Stimulated activated naive CD4-positive, alpha-beta T cell (primary cell): Measurements from ENCODE around the gene KIAA1328.
"Not testable (repeated sequence)": the region's sequence is repeated elsewhere in the genome, so short reads cannot be mapped to it uniquely, and the experiment has no call there.

Experiments used
- DNase-seq, 6 experiments: peaks; one replicate each; lab custom pipeline; 2025; lab: John Stamatoyannopoulos, UW

The KIAA1328 gene

DNA sequence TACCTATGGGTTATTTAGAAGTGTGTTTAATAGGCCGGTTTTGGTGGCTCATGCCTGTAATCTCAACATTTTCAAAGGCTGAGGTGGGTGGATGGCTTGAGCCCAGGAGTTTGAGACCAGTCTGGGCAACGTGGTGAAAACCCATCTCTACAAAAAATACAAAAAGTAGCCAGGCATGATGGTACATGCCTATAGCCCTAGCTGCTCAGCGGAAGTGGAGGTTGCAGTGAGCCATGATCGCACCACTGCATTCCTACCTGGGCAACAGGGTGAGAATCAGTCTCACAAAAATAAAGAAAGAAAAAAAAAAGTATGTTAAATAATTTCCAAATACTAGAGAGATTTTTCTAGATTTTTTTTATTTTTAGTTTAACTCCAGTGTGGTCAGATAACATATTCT lies 316.0 kb downstream of the KIAA1328 start:
- no peak for DNase-seq

DNA sequence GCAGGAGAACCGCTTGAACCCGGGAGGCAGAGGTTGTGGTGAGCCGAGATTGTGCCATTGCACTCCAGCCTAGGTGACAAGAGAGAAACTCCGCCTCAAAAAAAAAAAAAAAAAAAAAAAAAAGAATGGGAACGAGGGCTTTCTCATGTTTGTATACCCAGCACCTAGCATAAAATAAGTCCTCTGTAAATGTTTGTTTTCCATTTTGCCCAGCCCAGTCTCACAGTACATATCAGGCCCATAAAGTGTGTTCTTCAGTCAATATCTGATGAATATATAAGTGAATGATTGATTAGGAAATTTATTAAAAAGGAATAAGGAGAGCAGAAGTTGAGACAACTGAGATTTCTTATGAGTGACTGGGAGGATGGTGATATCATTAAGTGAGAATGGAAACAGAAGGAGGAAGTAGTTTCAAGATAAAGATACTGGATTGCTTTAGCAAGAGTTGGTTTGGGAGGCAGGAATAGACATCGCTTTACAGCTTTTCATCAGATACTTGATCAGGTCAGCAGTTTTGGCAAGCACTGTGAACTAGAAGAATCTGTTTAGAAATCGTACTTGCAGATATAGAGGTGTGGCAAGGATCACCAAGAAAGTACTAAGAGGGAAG lies 327.5 kb downstream of the KIAA1328 start:
- DNase-seq = no peak

DNA sequence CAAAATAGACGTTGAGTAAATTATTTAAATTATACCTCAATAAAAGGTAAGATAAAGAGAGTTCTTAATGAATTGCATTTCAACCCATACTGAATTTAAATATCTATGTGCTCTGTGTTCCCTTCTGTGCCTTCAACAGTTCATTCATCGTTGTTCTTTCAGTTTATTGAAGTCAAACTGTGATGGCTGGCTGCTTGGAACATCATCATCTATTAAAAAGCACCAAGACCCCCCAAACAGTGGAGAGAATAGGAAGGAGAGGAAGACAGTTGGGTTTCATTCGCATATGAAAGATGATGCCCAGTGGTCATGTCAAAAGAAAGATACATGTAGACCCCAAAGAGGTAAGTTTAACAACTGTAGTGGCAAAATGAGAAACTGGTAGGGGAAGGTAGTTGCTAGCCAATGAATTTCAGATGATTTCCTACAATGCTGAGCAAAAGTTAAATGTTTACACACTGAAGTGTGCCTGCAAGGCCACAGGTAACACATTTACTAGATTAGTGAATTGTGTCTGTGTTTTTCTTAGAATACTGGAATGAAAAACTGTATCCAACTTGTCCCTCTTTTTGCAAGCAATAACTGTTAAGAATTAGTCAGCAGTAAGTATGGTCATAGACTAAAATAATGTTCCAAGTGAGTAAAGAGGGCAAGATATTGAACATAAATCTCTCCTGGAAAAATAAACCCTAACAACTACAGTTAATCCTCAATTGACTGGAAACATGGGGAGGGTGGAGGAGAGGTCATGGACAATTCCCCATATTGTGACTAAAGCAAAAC lies 331.3 kb downstream of the KIAA1328 start:
- DNase-seq = no peak

DNA sequence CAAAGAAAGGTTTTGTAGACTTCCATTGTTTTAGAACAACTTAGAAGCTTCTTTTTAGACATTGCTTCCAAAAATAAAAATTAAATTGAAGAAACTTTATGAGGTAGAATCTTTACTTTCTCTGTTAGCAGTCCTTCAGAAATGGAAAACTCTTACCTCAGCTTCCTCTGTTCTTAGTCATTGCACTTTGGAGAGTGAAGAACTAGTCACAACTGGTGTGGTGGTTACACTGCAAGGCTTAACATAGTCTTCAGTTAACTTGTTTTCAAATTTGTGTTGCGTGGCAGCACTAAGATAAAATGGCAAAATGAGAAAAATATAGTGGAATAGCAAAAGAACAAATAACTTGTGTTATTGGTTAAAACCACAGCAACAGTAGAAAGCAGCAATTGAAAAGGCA lies 332.6 kb downstream of the KIAA1328 start:
- no peak for DNase-seq

DNA sequence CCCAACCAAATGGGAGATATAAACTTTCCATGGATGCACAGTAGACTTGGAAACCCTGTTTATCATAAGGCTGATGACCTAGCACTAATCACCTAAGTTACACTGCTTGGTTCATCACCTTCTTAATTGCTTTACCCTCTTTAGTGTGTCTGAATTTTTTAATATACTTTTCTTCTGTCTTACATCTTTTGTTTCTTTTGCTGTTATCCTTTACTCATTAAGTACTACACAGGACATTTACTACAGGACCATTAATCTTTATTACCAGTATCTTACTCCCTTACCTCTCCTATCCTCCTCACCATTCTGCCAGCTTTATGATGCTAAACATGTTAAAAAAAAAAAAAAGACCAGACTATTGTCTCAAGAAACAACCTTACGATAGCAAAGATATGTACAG lies 333.6 kb downstream of the KIAA1328 start:
- DNase-seq = no peak

DNA sequence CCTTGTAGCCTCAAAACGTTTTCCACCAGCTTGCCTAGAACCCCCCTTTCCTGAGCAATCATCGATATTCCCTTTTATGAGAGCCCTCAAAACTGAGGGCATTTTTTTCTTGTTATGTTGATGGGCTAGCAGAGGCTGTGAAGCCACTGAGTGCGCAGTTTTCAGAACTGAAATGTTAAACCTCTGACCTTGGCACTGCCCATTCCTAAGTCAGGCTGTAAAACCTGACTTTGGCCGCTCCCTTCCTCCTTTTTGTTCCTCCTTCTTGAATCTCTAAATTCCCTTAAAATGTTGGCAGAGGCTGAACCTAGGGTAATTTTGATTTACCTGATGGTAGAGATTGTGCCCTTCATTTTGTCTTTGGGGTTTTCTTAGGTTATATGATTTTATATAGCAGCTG lies 334.2 kb downstream of the KIAA1328 start:
- DNase-seq = no peak

DNA sequence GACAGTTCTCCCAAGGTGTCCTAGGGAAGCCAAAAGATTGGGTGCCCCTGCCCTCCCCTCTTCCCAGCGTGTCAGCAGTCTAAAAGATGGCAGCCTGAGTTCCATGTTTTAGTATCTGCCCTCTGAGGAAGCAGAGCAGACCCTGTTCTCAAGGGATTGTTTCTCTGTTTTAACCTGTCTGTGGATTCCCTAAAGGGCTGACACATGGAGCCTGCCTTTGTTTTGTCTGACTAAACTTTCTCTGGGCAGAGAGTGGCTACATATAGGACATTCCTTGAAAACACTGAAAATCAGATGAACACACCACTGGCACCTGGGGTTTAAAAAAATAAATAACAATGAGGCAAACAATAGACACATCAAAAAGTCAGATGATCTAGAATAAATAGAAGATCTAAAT lies 337.6 kb downstream of the KIAA1328 start:
- no peak for DNase-seq

DNA sequence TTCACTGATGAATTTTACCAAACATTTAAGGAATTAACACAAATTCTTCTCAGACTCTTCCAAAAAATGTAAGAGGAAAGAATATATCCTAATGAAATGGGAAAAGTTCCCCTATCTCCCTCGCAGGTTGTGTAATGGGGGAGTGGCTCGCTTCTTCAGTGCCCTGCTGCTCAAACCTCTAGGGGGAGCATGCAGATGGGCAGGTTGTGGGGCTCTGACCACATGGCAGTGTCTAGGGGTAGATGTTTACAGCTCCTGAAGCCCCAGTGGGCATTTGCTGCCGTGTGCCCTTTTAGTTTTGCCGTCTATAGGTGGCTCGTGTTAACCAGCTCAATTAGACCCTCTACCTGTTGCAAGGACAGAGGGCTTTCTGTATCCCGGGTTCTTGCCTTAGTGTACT lies 338.0 kb downstream of the KIAA1328 start:
- not testable (repeated sequence) for DNase-seq

DNA sequence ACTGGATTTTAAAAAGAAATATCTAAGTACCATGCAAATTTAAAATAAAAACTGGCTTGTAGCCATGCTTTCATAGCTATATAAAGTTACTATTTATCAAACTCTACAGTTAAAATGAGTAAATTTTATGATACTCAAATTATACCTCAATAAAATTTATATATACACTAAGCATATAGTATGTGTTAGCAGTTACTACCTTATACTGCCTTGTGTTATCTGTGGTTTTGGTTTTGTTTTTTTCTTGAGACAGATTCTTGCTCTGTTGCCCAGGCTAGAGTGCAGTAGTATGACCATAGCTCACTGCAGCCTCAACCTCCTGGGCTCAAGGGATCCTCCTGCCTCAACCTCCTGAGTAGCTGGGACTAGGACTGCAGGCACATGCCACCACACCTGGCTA lies 342.1 kb downstream of the KIAA1328 start:
- DNase-seq = no peak

DNA sequence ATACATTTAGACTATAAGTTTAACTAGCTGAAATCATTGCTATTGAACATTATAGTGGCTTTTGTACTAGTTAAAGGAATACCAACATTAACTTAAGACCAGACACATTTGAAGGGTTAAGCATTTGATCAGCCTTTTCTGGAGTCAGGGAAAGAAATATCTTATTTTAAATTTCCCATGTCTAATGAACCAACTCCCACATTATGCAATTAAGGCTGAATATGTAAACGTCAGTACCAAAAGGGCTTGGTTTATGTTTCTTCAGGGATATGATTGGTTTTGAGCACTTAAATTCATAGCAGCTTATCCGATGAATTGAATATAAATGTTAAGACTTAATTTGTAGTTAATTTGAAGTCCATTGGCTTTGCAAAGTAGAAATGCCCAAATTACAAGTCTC lies 344.5 kb downstream of the KIAA1328 start:
- DNase-seq = no peak

DNA sequence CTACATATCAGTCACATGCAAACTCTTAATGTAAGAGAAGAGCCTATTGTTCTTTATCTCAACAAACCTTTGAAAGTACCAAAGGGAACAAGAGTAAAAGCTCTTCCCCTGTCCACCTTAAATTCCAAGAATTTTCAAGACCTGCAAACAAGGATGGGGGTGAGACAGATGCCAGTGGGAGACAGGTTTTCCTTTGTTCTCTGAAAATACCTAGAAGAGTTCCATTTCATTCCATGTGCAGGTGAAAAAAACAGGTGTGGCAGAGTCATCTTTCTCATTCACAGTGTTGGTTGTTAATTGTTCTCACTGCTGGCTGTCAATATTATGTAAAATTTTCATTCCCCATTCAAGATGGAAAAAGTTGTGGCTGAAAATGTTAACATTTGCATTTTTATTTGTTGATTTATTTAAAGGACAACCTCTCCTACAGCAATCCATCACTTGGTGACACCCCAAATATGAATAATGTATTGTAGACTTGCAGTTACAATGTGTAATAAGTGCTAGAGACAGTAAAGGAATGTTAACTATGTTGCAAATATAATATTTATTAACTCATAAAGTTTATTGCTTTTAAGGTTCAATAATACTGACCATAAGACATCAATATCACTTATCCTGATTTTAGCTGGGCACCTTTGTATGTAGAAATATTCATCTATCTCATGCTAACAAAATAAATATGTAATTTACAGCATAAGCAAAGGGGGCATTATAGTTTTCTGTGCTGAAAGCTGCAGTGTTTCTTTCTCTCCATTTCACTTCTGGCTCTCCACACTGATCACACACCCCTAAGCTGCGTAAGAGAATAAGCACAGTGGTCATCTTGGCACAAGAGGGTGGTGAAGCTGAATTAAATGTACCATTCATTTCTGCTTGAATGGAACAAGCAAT lies 347.0 kb downstream of the KIAA1328 start:
- DNase-seq = no peak

DNA sequence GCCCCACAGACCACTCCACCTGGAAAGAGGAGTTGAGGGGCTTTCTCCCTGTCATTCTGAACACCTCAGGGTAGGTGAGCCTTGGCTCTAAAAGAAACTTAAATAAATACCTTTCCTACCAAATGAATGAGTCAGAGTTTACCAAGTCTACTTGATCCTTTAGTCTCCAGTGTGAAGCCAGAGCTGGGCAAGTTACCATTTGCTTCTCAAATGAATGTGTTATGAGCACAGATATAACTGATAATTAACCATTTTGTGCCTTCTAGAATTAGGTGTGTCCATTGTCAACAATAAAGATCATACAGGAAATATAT lies 347.7 kb downstream of the KIAA1328 start:
- DNase-seq = no peak

DNA sequence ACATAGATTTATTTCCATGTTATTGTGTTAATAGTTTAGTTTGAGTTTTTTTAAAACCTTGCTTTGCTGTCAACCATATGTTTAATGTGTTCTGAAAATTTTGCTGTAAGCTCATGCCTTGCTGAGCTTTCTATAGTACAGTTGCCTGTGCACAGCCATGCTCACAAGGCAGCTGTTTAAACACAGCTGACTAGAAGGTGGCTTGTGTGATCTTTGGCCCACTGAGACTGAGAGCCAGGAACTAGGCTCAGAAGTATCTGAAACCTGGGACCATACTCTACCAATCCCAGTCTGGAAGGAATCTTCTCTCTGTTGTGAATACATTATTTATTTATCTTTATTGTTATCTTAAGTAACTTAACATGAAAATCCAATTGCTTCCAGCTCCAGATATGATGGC lies 350.5 kb downstream of the KIAA1328 start:
- DNase-seq = no peak

DNA sequence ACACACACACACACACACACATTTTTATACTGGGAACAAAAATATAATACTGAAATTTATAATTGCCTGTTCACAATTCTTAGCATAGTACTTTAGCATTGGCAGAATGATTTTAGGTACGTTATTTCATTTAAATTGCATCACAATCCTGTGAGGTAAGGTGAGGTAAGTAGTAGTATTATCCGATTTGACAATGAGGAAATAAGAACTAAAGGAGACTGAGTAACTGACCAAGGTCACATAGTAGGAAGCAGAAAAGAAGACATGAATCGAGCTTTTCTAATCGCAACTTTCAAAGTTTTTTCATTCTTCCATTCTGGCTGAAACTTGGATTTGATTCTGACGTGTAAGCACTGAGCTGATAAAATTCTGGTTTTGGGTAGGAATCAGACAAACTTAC lies 351.2 kb downstream of the KIAA1328 start:
- DNase-seq = no peak

DNA sequence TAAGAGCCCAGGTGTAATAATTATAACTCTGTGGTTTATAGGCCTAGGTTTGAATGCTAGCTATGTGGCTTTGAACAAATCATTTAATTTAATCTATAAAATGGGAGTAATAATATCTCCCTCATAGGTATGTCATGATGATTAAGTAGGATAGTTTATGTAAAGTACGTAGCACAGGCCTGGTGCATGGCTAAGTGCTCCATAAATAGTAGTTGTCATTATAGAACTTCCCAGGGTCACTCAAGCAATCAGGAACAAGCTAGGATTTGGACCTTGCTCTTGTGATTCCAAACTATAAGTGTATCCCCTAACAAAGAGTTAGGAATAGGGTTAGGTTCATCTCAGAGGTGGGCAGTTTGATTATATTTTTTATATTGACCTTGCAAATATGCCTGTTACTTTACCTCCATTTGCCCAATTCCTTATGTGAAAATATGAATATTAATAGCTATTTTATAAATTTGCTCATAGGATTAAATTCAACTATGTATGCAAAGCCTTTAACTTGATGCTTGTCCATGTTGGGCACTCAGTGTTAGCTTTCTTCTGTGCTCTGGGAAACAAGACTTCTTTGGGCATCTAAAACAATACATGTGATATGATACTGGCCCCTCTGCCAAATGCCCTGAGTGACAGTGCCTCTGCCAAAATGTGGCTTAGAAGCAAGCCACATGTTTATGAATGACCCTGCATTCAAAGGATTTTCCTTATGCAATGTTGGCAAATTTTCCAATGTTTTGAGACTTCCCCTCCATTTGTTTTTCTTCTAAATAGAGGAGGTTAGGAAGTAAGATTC lies 353.6 kb downstream of the KIAA1328 start:
- DNase-seq = no peak

DNA sequence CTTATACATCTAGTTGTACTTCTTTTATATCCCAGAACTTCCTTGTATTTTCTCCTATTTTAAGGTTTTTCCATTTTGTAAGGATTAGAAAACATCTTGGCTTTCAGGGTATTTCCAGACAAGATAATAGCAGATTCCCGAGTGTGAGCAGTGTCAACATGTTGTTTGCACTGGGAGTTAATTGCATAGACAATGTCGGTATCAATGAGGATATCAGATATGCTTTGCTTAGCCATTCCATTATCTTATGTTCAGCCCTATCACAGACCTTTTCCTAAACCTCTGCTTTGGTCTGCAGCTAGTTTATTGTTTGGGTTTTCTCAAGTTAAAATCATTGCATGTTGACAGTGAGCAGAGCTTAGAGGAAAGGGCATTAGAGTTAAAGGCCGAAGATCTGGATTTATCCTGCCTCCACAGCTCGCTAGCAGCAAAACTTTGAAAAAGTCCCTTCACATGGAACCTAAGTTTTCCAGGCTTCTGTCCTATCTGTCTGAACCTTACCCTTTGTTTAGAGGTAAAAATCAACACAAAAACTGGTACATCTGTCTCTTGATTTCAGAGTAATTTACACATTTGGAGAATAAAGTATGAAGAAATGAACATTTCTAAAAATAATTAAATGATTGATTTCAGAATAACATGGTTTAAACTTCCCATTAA lies 355.4 kb downstream of the KIAA1328 start:
- DNase-seq = no peak

DNA sequence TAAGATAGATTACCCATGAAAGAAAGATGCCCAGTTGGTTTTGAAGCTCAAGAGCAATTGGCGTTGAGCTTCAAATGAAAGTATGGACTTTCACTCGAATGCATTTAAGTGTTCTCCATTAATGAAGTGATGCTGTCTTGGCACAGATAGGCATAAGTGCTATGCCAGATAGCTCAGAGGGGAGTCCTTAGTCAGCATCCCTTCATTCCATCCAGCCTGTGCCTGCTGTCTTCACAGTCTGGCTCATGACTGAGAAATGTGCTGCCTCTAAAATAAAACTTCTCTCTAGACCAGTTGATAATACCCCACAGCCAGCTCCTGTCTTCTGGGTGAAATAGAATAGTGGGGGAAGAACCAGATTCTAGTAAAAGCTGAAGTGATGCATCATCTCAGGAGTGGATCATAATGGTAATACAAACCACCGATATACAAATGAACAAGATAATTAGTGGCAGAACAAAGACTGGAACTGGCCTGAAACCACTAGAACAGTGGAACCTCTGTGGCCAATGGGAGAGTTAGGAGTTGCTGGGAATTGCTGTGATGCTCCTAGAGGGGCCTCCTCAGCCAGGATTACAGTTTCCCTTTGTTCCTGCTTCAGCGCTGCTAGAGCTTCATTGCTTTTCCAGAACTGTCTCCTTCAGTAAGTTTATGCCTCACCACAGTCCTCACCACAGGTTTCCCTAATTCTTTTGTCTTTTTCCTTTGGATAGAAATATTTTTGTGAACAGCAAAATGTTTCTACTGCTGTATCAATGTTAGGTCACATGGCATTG lies 359.3 kb downstream of the KIAA1328 start:
- no peak for DNase-seq

DNA sequence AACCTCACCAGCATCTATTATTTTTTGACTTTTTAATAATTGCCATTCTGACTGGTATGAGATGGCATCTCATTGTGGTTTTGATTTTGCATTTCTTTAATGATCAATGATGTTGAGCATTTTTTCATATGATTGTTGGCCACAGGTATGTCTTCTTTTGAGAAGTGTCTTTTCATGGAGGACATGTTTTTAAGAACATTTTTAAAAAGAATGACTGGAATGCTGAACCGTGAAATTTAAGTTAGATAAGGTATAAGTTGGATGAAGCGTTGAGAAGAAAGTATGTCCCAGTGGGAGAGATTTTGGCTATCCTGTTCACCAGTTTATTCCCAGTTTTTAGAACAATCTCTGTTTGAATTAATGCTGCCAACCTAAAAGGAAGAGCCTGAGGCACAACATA lies 370.8 kb downstream of the KIAA1328 start:
- no peak for DNase-seq

DNA sequence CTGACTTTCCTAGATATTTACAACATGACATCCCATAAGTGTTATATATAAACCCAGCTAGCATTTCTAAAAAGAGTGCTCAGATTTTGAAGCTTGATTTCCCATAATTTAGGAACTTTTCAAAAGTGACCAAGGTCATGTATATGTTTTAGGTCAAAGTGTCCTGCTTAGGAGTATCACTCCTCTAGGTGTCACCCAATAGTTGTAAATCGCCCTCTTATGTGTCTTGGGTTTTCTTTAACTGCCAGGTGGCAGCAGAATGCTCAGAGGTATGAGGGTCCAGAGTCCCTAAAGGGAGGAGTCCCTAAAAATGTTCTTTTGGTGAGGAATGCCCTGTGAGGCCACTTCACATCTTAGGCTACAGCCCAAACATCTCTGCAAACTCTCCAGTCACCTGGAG lies 378.4 kb downstream of the KIAA1328 start:
- DNase-seq = no peak

DNA sequence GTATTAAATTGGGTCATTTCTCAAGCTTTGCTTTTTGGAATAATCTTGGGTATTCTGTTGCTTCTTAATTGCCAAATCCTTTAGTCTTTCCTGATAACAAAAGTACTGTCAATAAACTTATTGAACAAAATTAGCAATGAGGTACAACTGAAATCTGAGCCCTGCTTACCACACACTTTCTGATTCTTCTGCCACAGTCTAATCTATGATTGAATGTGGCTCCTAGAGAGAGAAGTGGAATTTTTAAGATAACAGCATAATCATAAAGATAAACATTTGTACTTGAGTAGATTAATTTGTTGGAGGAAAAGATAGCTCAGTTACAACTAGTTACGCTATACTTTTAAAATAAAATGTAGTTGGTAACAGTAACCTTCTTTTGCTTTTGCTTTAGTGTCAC lies 381.9 kb downstream of the KIAA1328 start:
- no peak for DNase-seq

DNA sequence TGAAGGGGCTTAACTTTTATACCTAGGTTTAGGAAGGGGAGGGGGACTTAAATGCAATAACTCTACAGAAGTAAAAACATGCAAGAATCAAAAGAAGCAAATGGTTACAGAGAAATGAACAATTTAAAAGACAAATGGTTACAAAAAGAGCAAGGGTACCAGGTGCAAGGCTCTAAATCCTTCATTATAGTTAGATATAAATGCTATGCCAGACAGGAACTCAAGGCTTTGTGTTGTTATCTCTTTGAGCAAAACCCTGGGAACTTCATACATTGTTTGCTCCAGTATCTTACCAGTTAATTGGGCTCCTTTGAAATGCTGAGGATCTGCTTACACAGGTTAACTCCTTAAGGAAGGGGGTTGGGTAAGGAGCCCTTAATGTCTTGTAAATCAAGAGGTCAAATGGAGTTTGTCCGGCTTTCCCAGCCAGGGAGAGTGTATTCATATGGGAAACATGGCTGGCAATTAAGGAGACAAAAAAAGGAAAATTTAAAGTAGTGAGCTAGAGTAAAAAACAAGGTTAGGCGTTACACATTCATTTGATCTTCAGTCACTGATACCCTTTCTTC lies 389.2 kb downstream of the KIAA1328 start:
- no peak for DNase-seq
